Measurements from ENCODE around the gene NRBF2. TPM values are rescaled to one million over a fixed set of nuclear protein-coding genes. Genes with fewer than 3 reads are reported as not detected.

NRBF2 gene
- total and polyA plus RNA-seq, 8 donors, result 6.8 to 23.1 (median 15.2) TPM; not detected in 1

GRCh38 chr10:63142136-63142535, 9.0 kb downstream of the NRBF2 start:
- H3K9me3 ChIP-seq, result no peaks in the 10 kb centered on the region

GRCh38 chr10:63143987-63144386, 10.9 kb downstream of the NRBF2 start:
- Histone ChIP-seq H3K27me3 (no peaks in the 10 kb centered on the region), H3K36me3 (peaks cover 0 to 28% (median 23%) of the 10 kb centered on the region in 4 donors), H3K27ac (no peak overlapping the region), H3K9me3 (no peaks in the 10 kb centered on the region), H3K4me3 (no peak overlapping the region), H3K4me1 (peaks cover 0 to 30% (median 15%) of the 10 kb centered on the region in 4 donors)
- WGBS, 5 donors, result 67 to 83% (median 81%) methylated on average over 5 of the region's 5 CpGs
- TF ChIP-seq POLR2AphosphoS5 (IDR thresholded peaks at IDR 0.05) (no peak), CTCF (IDR thresholded peaks at IDR 0.05) (no peak), EP300 (IDR thresholded peaks at IDR 0.05) (no peak), POLR2A (IDR thresholded peaks at IDR 0.05) (no peak)
- intact Hi-C loops (cut with DNase I; ENCODE audit: low total_unique reads), result no loop called here
- DNase-seq, result no peak

More at GRCh38 chr10:63142136-63142535, 9.0 kb downstream of the NRBF2 start:
- Histone ChIP-seq H3K27ac (no peak overlapping the region), H3K27me3 (no peaks in the 10 kb centered on the region), H3K36me3 (peaks cover 0 to 21% (median 15%) of the 10 kb centered on the region in 4 donors), H3K4me1 (peaks cover 3 to 36% (median 20%) of the 10 kb centered on the region in 4 donors), H3K4me3 (no peak overlapping the region)
- no peak for DNase-seq
- intact Hi-C loops (cut with DNase I; ENCODE audit: low total_unique reads), result no loop called here
- TF ChIP-seq EP300 (IDR thresholded peaks at IDR 0.05), result no peak
- TF ChIP-seq CTCF (IDR thresholded peaks at IDR 0.05), result no peak
- no peak for TF ChIP-seq POLR2A (IDR thresholded peaks at IDR 0.05)
- no peak for TF ChIP-seq POLR2AphosphoS5 (IDR thresholded peaks at IDR 0.05)
- 90 to 99% (median 97%) methylated on average over 6 of the region's 6 CpGs for WGBS, 5 donors

- intact Hi-C loops (cut with DNase I; ENCODE audit: low total_unique reads), result no loop called here
- peaks cover 0 to 24% (median 22%) of the 10 kb centered on the region in 4 donors for H3K36me3 ChIP-seq
- H3K27me3 ChIP-seq, result no peaks in the 10 kb centered on the region
- no peak overlapping the region for H3K27ac ChIP-seq
- TF ChIP-seq POLR2A (IDR thresholded peaks at IDR 0.05) (no peak), EP300 (IDR thresholded peaks at IDR 0.05) (no peak), CTCF (IDR thresholded peaks at IDR 0.05) (no peak), POLR2AphosphoS5 (IDR thresholded peaks at IDR 0.05) (no peak)
- H3K4me1 ChIP-seq, result peaks cover 0 to 24% (median 15%) of the 10 kb centered on the region in 4 donors
- H3K9me3 ChIP-seq, result no peaks in the 10 kb centered on the region
- no peak overlapping the region for H3K4me3 ChIP-seq
- no peak for DNase-seq
Measured at GRCh38 chr10:63145782-63146181, 12.7 kb downstream of the NRBF2 start.

GRCh38 chr10:63146503-63146902, 13.4 kb downstream of the NRBF2 start:
- no peaks in the 10 kb centered on the region for H3K27me3 ChIP-seq
- H3K9me3 ChIP-seq, result no peaks in the 10 kb centered on the region
- intact Hi-C loops (cut with DNase I; ENCODE audit: low total_unique reads), result no loop called here
- peaks cover 0 to 24% (median 12%) of the 10 kb centered on the region in 4 donors for H3K4me1 ChIP-seq
- no peak for DNase-seq
- no peak for TF ChIP-seq POLR2AphosphoS5 (IDR thresholded peaks at IDR 0.05)
- no peak for TF ChIP-seq CTCF (IDR thresholded peaks at IDR 0.05)
- no peak for TF ChIP-seq POLR2A (IDR thresholded peaks at IDR 0.05)
- TF ChIP-seq EP300 (IDR thresholded peaks at IDR 0.05), result no peak
- H3K36me3 ChIP-seq, result peaks cover 0 to 28% (median 23%) of the 10 kb centered on the region in 4 donors
- H3K4me3 ChIP-seq, result no peak overlapping the region
- H3K27ac ChIP-seq, result no peak overlapping the region
